Activated T-cell treated with anti-CD3 and anti-CD28 coated beads, Interleukin-2, amount 50 U/mL, for 72 hours (primary cell): Measurements from ENCODE around the gene PHF23. TPM values are rescaled to one million over a fixed set of nuclear protein-coding genes. Genes with fewer than 3 reads are reported as not detected.

ENCODE experiments used
- ATAC-seq, 2 donors: fragments of 150-1000 bp; cut with Tn5 transposase; replicated peaks in 1 of 2; 2 replicates each; pipeline ENCODE4 v1.10.0; 2021; ENCODE audit warnings: moderate library complexity in 2 of 2, mild to moderate bottlenecking in 1 of 2
- DNase-seq, 2 donors: peaks; one replicate each; pipeline ENCODE4 v3.0.0; 2021 to 2022; ENCODE audit warnings: mixed read lengths in 1 of 2
- H3K27ac Mint-ChIP-seq: one replicate; pipeline ENCODE4 v1.8.0; 2022; ENCODE audit warnings: mild to moderate bottlenecking, moderate library complexity, mixed read lengths
- H3K27me3 Mint-ChIP-seq: one replicate; pipeline ENCODE4 v1.8.0; 2022; ENCODE audit warnings: low read depth, mixed read lengths
- H3K36me3 Mint-ChIP-seq, 2 donors: one replicate each; pipeline ENCODE4 v1.8.0; 2022; ENCODE audit warnings: mixed read lengths in 2 of 2, mild to moderate bottlenecking in 1 of 2; ENCODE audit not compliant: insufficient read depth in 2 of 2
- H3K4me1 Mint-ChIP-seq: one replicate; pipeline ENCODE4 v1.8.0; 2022; ENCODE audit warnings: low read depth, mixed read lengths
- H3K4me3 Mint-ChIP-seq, 2 donors: one replicate each; pipeline ENCODE4 v1.8.0; 2022; ENCODE audit warnings: mild to moderate bottlenecking in 2 of 2, mixed read lengths in 2 of 2, moderate library complexity in 2 of 2
- H3K9me3 Mint-ChIP-seq, 2 donors: one replicate each; pipeline ENCODE4 v1.8.0; 2022; ENCODE audit warnings: mixed read lengths in 2 of 2
- total RNA-seq, 2 donors: library from RNA; stranded (reverse); gene quantifications; one replicate each; pipeline ENCODE4 v1.2.3, GENCODE V29; 2022

Gene PHF23
- total RNA-seq, 2 donors from 2014 or later = 28.9 to 32.2 TPM

- H3K36me3 Mint-ChIP-seq = peaks cover 0 to 3% of the 10 kb centered on the region in 2 donors
- peak; percentile 16 to 27 for ATAC-seq
- DNase-seq = no peak
- H3K4me1 Mint-ChIP-seq = peaks cover 40% of the 10 kb centered on the region
- peak overlapping the region; percentile 58 to 82 for H3K4me3 Mint-ChIP-seq
- peak overlapping the region; percentile 28 for H3K27ac Mint-ChIP-seq
- peaks cover 21% of the 10 kb centered on the region for H3K27me3 Mint-ChIP-seq
- H3K9me3 Mint-ChIP-seq = no peaks in the 10 kb centered on the region
Measured at GRCh38 chr17:7262935-7263800, 23.9 kb upstream of the PHF23 start.

- H3K4me3 Mint-ChIP-seq = peak within 1 kb of the TSS; percentile 70 to 82
- ATAC-seq (peak in 1 of 2 donors; percentile 1), DNase-seq (no peak)
- no peaks in the 10 kb centered on the region for H3K9me3 Mint-ChIP-seq
- peaks cover under 1 to 3% of the 10 kb centered on the region in 2 donors for H3K36me3 Mint-ChIP-seq
- H3K27ac Mint-ChIP-seq = peak within 1 kb of the TSS; percentile 28
- peaks cover 21% of the 10 kb centered on the region for H3K27me3 Mint-ChIP-seq
- H3K4me1 Mint-ChIP-seq = peaks cover 40% of the 10 kb centered on the region
Measured at GRCh38 chr17:7262192-7262934, 23.1 kb upstream of the PHF23 start, which contains the start of gene CLDN7. TSS of gene CLDN7 (minus strand) at chr17:7262478. CDS start at chr17:7262043, 435 bp downstream.

DNA sequence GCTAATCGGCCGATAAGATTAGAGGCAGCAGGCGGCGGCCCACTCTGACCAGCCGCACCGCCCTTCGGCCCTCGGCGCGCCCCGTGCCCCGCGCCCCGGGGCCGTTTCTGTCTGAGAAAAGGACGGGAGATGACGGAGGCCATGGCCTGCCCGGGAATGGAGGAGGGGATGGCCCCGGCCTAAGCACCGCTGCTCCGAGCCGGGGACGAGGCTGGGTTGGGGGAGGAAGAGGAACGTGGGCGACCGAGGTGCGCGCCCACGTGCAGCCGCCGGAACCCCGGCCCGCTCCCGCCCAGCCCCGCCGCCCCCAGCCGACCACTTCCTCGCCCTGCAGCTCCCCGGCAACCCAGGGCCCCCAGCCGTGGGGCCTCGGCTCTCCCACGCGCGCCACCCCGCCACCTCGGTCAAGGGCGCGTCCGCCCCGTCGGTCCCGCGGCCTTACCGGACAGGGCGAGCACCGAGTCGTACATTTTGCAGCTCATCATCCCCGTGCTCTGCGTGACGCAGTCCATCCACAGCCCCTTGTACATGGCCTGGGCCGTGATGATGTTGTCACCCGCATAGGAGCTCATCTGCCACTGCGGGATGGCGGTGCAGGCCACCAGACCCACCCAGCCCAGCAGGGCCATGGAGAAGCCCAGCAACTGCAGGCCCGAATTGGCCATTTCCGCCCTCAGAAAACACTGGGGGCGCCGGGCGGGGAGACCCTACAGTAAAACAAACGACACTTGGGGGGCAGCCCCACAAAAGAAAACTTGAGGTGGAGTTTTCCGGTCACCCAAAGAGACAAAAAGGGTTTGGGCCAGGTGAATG is 22.3 kb upstream of the PHF23 start:
- H3K9me3 Mint-ChIP-seq = no peaks in the 10 kb centered on the region
- peaks cover 3 to 6% of the 10 kb centered on the region in 2 donors for H3K36me3 Mint-ChIP-seq
- DNase-seq (peak in 1 of 2 donors; percentile 50), ATAC-seq (peak; percentile 50 to 61)
- H3K4me3 Mint-ChIP-seq = peak overlapping the region; percentile 70 to 80
- H3K27ac Mint-ChIP-seq = no peak overlapping the region
- H3K27me3 Mint-ChIP-seq = peaks cover 21% of the 10 kb centered on the region
- H3K4me1 Mint-ChIP-seq = peaks cover 40% of the 10 kb centered on the region

DNA sequence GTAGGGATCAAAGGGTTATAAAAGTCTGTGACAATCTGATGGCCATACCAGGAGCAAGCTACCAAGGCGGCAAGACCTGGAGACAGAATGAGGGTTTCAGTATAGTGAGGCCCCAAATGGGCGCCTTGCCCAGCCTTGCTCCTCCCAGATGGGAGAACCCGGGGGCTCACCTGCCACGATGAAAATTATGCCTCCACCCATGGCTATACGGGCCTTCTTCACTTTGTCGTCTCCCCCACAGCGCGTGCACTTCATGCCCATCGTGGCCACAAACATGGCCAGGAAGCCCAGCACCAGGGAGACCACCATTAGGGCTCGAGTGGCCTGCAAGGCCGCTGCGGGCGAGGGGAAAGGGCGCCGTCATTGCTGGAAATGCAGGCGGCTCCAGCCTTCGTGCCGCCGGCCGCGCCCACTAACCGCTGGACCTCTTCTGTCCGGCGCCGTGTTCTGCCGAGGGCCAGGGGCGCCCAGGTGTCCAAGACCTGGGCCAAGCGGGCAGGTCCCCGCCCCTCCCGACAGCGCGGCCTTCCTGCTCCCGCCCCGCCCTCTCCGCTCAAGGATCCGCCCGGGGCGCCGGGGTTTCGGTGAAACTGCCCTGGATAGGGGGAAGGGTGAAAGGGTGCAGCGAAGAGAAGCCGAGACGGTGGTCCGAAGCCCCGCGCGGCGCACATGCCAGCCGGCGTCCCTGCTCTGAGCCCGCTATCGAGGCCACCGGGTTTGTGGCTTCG is 21.6 kb upstream of the PHF23 start:
- Mint-ChIP-seq H3K4me3 (peak overlapping the region; percentile 59 to 68), H3K36me3 (peaks cover 3 to 9% of the 10 kb centered on the region in 2 donors), H3K27me3 (peaks cover 21% of the 10 kb centered on the region), H3K9me3 (no peaks in the 10 kb centered on the region), H3K4me1 (peaks cover 40% of the 10 kb centered on the region), H3K27ac (no peak overlapping the region)
- no peak for DNase-seq
- ATAC-seq = peak; percentile 46 to 53

- H3K27me3 Mint-ChIP-seq = peaks cover 21% of the 10 kb centered on the region
- H3K4me3 Mint-ChIP-seq = peak overlapping the region in 1 of 2 donors; percentile 55
- ATAC-seq = no peak
- peaks cover 3 to 9% of the 10 kb centered on the region in 2 donors for H3K36me3 Mint-ChIP-seq
- DNase-seq = no peak
- H3K9me3 Mint-ChIP-seq = no peaks in the 10 kb centered on the region
- H3K4me1 Mint-ChIP-seq = peaks cover 40% of the 10 kb centered on the region
- H3K27ac Mint-ChIP-seq = no peak overlapping the region
Measured at GRCh38 chr17:7260151-7260550, 20.9 kb upstream of the PHF23 start.

DNA sequence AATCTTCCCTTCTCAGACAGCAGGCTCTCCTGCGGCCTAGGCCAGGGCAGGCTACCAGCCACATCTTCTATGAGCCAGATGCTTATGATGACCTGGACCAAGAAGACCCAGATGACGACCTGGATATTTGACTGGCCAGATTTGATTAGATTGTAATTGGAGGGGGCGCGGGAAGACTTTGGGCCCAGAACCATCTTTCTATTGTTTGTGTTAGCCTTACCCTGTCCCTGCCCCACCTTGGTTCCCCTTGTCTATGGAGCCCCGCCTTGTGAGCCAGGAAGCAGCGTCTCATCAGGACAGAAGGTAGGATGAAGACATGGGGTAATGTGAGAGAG is 20.3 kb upstream of the PHF23 start:
- DNase-seq (no peak), ATAC-seq (no peak)
- H3K4me1 Mint-ChIP-seq = peaks cover 40% of the 10 kb centered on the region
- H3K9me3 Mint-ChIP-seq = no peaks in the 10 kb centered on the region
- no peak overlapping the region for H3K27ac Mint-ChIP-seq
- peaks cover 3 to 12% of the 10 kb centered on the region in 2 donors for H3K36me3 Mint-ChIP-seq
- H3K4me3 Mint-ChIP-seq = peak overlapping the region in 1 of 2 donors; percentile 4
- H3K27me3 Mint-ChIP-seq = peaks cover 20% of the 10 kb centered on the region

- Mint-ChIP-seq H3K9me3 (no peaks in the 10 kb centered on the region), H3K4me1 (peaks cover 41% of the 10 kb centered on the region), H3K4me3 (peak overlapping the region in 1 of 2 donors; percentile 4), H3K27ac (peak overlapping the region; percentile 32), H3K27me3 (peaks cover 14% of the 10 kb centered on the region), H3K36me3 (peaks cover 3 to 12% of the 10 kb centered on the region in 2 donors)
- ATAC-seq (no peak), DNase-seq (no peak)
Measured at GRCh38 chr17:7258731-7259554, 19.7 kb upstream of the PHF23 start.

GRCh38 chr17:7256766-7257456 is 17.7 kb upstream of the PHF23 start:
- no peaks in the 10 kb centered on the region for H3K9me3 Mint-ChIP-seq
- H3K4me3 Mint-ChIP-seq = no peak overlapping the region

GRCh38 chr17:7254511-7254910 is 15.3 kb upstream of the PHF23 start:
- H3K36me3 Mint-ChIP-seq = peaks cover 7 to 22% of the 10 kb centered on the region in 2 donors
- no peak overlapping the region for H3K4me3 Mint-ChIP-seq
- H3K4me1 Mint-ChIP-seq = peaks cover 44% of the 10 kb centered on the region
- no peak for DNase-seq
- peak overlapping the region; percentile 84 for H3K27ac Mint-ChIP-seq
- ATAC-seq = no peak
- no peaks in the 10 kb centered on the region for H3K9me3 Mint-ChIP-seq
- no peaks in the 10 kb centered on the region for H3K27me3 Mint-ChIP-seq

More at GRCh38 chr17:7256766-7257456, 17.7 kb upstream of the PHF23 start:
- ATAC-seq = no peak
- H3K4me1 Mint-ChIP-seq = peaks cover 41% of the 10 kb centered on the region
- peaks cover 3 to 18% of the 10 kb centered on the region in 2 donors for H3K36me3 Mint-ChIP-seq
- DNase-seq = no peak
- no peak overlapping the region for H3K27ac Mint-ChIP-seq
- no peaks in the 10 kb centered on the region for H3K27me3 Mint-ChIP-seq

GRCh38 chr17:7253082-7253481 is 13.8 kb upstream of the PHF23 start:
- Mint-ChIP-seq H3K9me3 (no peaks in the 10 kb centered on the region), H3K4me3 (peak overlapping the region; percentile 88 to 99), H3K27me3 (no peaks in the 10 kb centered on the region), H3K27ac (peak overlapping the region; percentile 85), H3K36me3 (peaks cover 7 to 22% of the 10 kb centered on the region in 2 donors), H3K4me1 (peaks cover 46% of the 10 kb centered on the region)
- ATAC-seq (no peak), DNase-seq (no peak)
